GM12878 (cell line): ENCODE data around the gene RASGRF1. TPM values are rescaled to one million over a fixed set of nuclear protein-coding genes. Genes with fewer than 3 reads are reported as not detected.

Source experiments
- ATAC-seq: fragments of 200-7000 bp; cut with Tn5 transposase; 3 replicates; pipeline ENCODE4 v1.9.1; 2020; ENCODE audit warnings: mild to moderate bottlenecking, moderate library complexity
- BruUV-seq: library from RNA; stranded (reverse); fragments of 400-500 nt; replicated peaks from 2 replicates; lab custom pipeline; 2021; lab: Mats Ljungman, UMichigan
- CTCF ChIA-PET: fragments of 300-600 bp; sonication (Branson Sonifier 250); formaldehyde crosslinking; extraction: SDS; loops from one replicate; lab custom pipeline; 2021; ENCODE audit warnings: inconsistent platforms; lab: Yijun Ruan, JAX
- POLR2A ChIA-PET: fragments of 350-600 bp; formaldehyde crosslinking; extraction: SDS; loops from one replicate; lab custom pipeline; 2021; ENCODE audit warnings: inconsistent platforms; lab: Charles Lee
- RAD21 ChIA-PET: fragments of 300-600 bp; sonication (Branson Sonifier 250); formaldehyde crosslinking; loops from one replicate; lab custom pipeline; 2023; ENCODE audit warnings: antibody characterized with exemption; ENCODE audit not compliant: unreplicated experiment; lab: Charles Lee
- SMC1A ChIA-PET: fragments of 300-600 bp; sonication (Branson Sonifier 250); formaldehyde crosslinking; loops from one replicate; lab custom pipeline; 2023; ENCODE audit not compliant: unreplicated experiment, uncharacterized antibody; lab: Charles Lee
- DNase-seq: peaks from one replicate; pipeline ENCODE4 v3.0.0-alpha.2; 2011; ENCODE audit warnings: low read depth, low spot score
- FAIRE-seq: peaks from 3 replicates; lab custom pipeline; 2011; peaks lifted over from hg19 to GRCh38; lab: Jason Lieb, UNC
- H2AFZ ChIP-seq: 2 replicates; pipeline ENCODE4 v1.6.0; 2011; ENCODE audit warnings: low read depth, low read length, control low read depth; ENCODE audit not compliant: control insufficient read depth
- H3K27ac ChIP-seq: 2 replicates; pipeline ENCODE4 v1.5.1; 2011; ENCODE audit warnings: control low read depth; ENCODE audit not compliant: control insufficient read depth, insufficient read depth
- H3K27me3 ChIP-seq, 2 experiments: replicated peaks in 1 of 2; 2 replicates each; pipeline versions ENCODE4 v1.6.0 to v1.6.1; 2011; ENCODE audit warnings: low read length in 1 of 2; ENCODE audit not compliant: control insufficient read depth in 2 of 2, insufficient read depth in 2 of 2
- H3K36me3 ChIP-seq, 2 experiments: 2 replicates each; pipeline ENCODE4 v1.5.1; 2011; ENCODE audit warnings: low read length in 1 of 2; ENCODE audit not compliant: control insufficient read depth in 2 of 2, insufficient read depth in 2 of 2
- H3K4me1 ChIP-seq: 2 replicates; pipeline ENCODE4 v1.6.1; 2011; ENCODE audit warnings: mild to moderate bottlenecking, low read length, moderate library complexity, mixed read lengths; ENCODE audit not compliant: control insufficient read depth, insufficient read depth
- H3K4me2 ChIP-seq: 2 replicates; pipeline ENCODE4 v1.6.0; 2011; ENCODE audit warnings: control low read depth; ENCODE audit not compliant: control insufficient read depth, insufficient read depth
- H3K4me3 ChIP-seq: fragments of 200-600 bp; sonication (generic); 2 replicates; pipeline ENCODE4 v1.5.1; 2016
- H3K79me2 ChIP-seq: 2 replicates; pipeline ENCODE4 v1.6.0; 2011; ENCODE audit warnings: low read length; ENCODE audit not compliant: control insufficient read depth, insufficient read depth
- H3K9ac ChIP-seq: 2 replicates; pipeline ENCODE4 v1.8.0; 2011; ENCODE audit warnings: low read length, control low read depth, mixed read lengths; ENCODE audit not compliant: control insufficient read depth, insufficient read depth
- H3K9me3 ChIP-seq: replicated peaks from 3 replicates; pipeline ENCODE4 v1.5.1; 2011; ENCODE audit warnings: mild to moderate bottlenecking, low read length; ENCODE audit not compliant: control insufficient read depth, insufficient read depth
- H4K20me1 ChIP-seq: 2 replicates; pipeline ENCODE4 v1.6.0; 2011; ENCODE audit not compliant: control insufficient read depth, insufficient read depth
- BACH1 ChIP-seq: fragments of 450-650 bp; IDR thresholded peaks from 2 replicates; pipeline ENCODE4 v1.6.1; 2017; ENCODE audit warnings: mild to moderate bottlenecking, borderline replicate concordance
- CBFB ChIP-seq: IDR thresholded peaks from 2 replicates; pipeline ENCODE4 v1.6.1; 2016; ENCODE audit warnings: antibody characterized with exemption, low read depth
- IKZF2 ChIP-seq, 2 experiments: fragments of 450-650 bp; IDR thresholded peaks; 2 replicates each; pipeline ENCODE4 v1.6.1; 2017; ENCODE audit warnings: mild to moderate bottlenecking in 2 of 2, moderate library complexity in 2 of 2
- MXI1 ChIP-seq: fragments of 150-350 bp; IDR thresholded peaks from 2 replicates; pipeline ENCODE4 v1.6.1; 2011; ENCODE audit warnings: low read depth, mild to moderate bottlenecking, inconsistent platforms, low read length, improper control_type of control experiment
- NBN ChIP-seq: fragments of 450-650 bp; IDR thresholded peaks from 2 replicates; pipeline ENCODE4 v1.6.1; 2016
- SP1 ChIP-seq: IDR thresholded peaks from one replicate; pipeline ENCODE4 v1.6.1; 2011; ENCODE audit warnings: low read depth, low read length
- TAF1 ChIP-seq: IDR thresholded peaks from 2 replicates; pipeline ENCODE4 v1.6.1; 2011; ENCODE audit warnings: mild to moderate bottlenecking, low read depth, low read length, borderline replicate concordance
- WGBS: methylation state at CpG from one replicate; pipeline ENCODE4 v1.1.6; 2016; ENCODE audit warnings: low lambda C conversion rate; ENCODE audit not compliant: insufficient replicate concordance, insufficient coverage; ENCODE audit errors: missing lambda C conversion rate; 5-methylcytosine and 5-hydroxymethylcytosine counted together
- in situ Hi-C: fragments of 300-500 bp; cut with MboI; formaldehyde crosslinking; loops from 9 replicates; pipeline ENCODE4 v1.14.3; 2018; ENCODE audit warnings: mixed read lengths
- intact Hi-C: fragments of 100-400 bp; cut with micrococcal nuclease; formaldehyde crosslinking; loops from one replicate; pipeline ENCODE4 v1.14.2; 2022; ENCODE audit not compliant: unreplicated experiment
- polyA plus RNA-seq, 11 experiments: library from polyadenylated mRNA; depleted of rRNA in 4 of 11; unstranded in 6 of 11; stranded (reverse) in 5 of 11; fragments of >200 nt; fragmentation: Nextera tagmentation in 4 of 11; fragmentation: Illumina TruSeq in 1 of 11; extraction: Ambion mirVana in 4 of 11; extraction: Trizol in 1 of 11; gene quantifications; 1 replicate in 1 of 11; 2 replicates in 10 of 11; pipeline versions ENCODE4 v1.2.1 to v1.2.3, GENCODE V29; 2011 to 2016; ENCODE audit warnings: inconsistent platforms in 2 of 11, missing spikeins in 2 of 11, low read depth in 1 of 11
- total RNA-seq, 4 experiments: library from RNA; depleted of rRNA in 3 of 4; stranded (reverse); fragments of >200 nt in 3 of 4; fragmentation: Illumina TruSeq in 1 of 4; extraction: Trizol in 1 of 4; gene quantifications; 2 replicates each; pipeline versions ENCODE4 v1.2.1 to v1.2.3, GENCODE V29; 2013 to 2021

RASGRF1 gene
- total and polyA plus RNA-seq, 10 of the 15 experiments (the other 5 are each of a cell fraction or from before 2014, with no cell fraction given), result 0.20 to 1.9 (median 0.86) TPM

DNA sequence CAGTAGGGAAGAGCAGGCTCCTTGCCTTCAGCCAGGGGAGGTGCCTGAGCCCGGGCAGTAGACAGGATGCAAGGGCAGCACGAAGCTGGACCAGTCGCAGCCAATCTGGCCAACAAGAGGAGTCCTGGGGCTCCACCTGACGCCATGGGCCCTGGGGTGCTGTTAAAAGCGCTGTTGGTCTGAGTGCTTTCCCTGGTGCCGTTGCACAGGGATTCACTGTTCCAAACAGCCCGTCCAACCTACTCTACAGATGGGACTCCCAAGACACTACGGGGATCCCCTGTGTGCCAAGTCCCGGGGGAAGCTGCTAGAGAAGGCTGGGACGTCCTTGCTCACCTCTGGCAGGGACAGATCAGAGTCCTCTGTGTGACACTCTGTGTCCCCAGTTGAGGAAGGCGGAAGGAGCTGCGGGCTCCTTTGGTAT is 146.4 kb downstream of the RASGRF1 start:
- Histone ChIP-seq H3K4me2 (peak overlapping the region; percentile 93), H4K20me1 (no peaks in the 10 kb centered on the region), H3K9ac (peak overlapping the region; percentile 95), H3K4me3 (peak overlapping the region; percentile 96), H2AFZ (no peak overlapping the region), H3K4me1 (peaks cover 4% of the 10 kb centered on the region; the same call in 1 of the 2 replicates), H3K9me3 (no peaks in the 10 kb centered on the region), H3K27me3 (no peaks in the 10 kb centered on the region; a peak in 1 of 4 replicates), H3K27ac (peak overlapping the region; percentile 96), H3K79me2 (peaks cover 51% of the 10 kb centered on the region), H3K36me3 (no peaks in the 10 kb centered on the region)
- CTCF ChIA-PET, result interaction anchor here (0.7 to 2.5 kb wide), 9 partner anchors 9 to 240 kb away, joined by 3 to 43 read pairs (median 3); no protein-coding TSS in a partner anchor
- no TSS peak for BruUV-seq
- DNase-seq (no peak), FAIRE-seq (no peak), ATAC-seq (peak; percentile 40)
- SMC1A ChIA-PET, result interaction anchor here (0.8 to 6.6 kb wide), 6 partner anchors 33 to 63 kb away, joined by 3 to 79 read pairs (median 5); no protein-coding TSS in a partner anchor
- intact Hi-C loops (loop anchor here (2.0 kb wide), 1 partner anchor 71 kb away; the partner anchor contains the start of gene MORF4L1), in situ Hi-C loops (no loop called here)
- under 1% methylated on average over 12 of the region's 12 CpGs for WGBS
- RAD21 ChIA-PET, result interaction anchor here (0.6 to 2.8 kb wide), 7 partner anchors 34 to 71 kb away, joined by 3 to 53 read pairs (median 7); partner anchors contain the start of gene MORF4L1
- POLR2A ChIA-PET, result interaction anchor here (0.8 to 3.2 kb wide), 7 partner anchors 9 to 896 kb away, joined by 3 to 40 read pairs (median 10); partner anchors contain the start of gene MORF4L1
- 0 out of 2 replicates have a peak, but pooled peaks have one; percentile 1 for TF ChIP-seq MXI1
- TF ChIP-seq BACH1, result peak; percentile 32; the same call in 1 of the 2 replicates
- TF ChIP-seq TAF1, result 0 out of 2 replicates have a peak, but pooled peaks have one; percentile 33
- TF ChIP-seq SP1, result no peak
- TF ChIP-seq IKZF2 (IDR thresholded peaks at IDR 0.05), result 0 out of 4 replicates have a peak, but pooled peaks of 1 of the 2 experiments have one; percentile 17
- TF ChIP-seq NBN, result 0 out of 2 replicates have a peak, but pooled peaks have one; percentile 19
- no peak for TF ChIP-seq CBFB
- TF ChIP-seq, all 136 proteins: peak for 5
